Loucy (cell line): ENCODE measurements around the gene TGFB3.

Experiments
- H2AFZ ChIP-seq: fragments of 200-600 bp; sonication (generic); 2 replicates; pipeline ENCODE4 v1.6.0; 2016; ENCODE audit warnings: antibody characterized with exemption, mild to moderate bottlenecking, low read length, moderate library complexity
- H3F3A ChIP-seq: fragments of 200-600 bp; 2 replicates; pipeline ENCODE4 v1.6.0; 2016; ENCODE audit warnings: antibody characterized with exemption, low read depth, mild to moderate bottlenecking
- H3K27me3 ChIP-seq: fragments of 200-600 bp; sonication (generic); 2 replicates; pipeline ENCODE4 v1.6.1; 2014; ENCODE audit warnings: low read length, mild to moderate bottlenecking; ENCODE audit not compliant: insufficient read depth, poor library complexity, severe bottlenecking
- H3K36me3 ChIP-seq: fragments of 200-600 bp; sonication (generic); 2 replicates; pipeline ENCODE4 v1.6.1; 2016; ENCODE audit warnings: low read length; ENCODE audit not compliant: insufficient read depth
- H3K4me1 ChIP-seq: fragments of 200-600 bp; sonication (generic); 2 replicates; pipeline ENCODE4 v1.5.1; 2014; ENCODE audit warnings: low read length, mild to moderate bottlenecking; ENCODE audit not compliant: insufficient read depth, poor library complexity, severe bottlenecking
- H3K4me2 ChIP-seq: fragments of 200-600 bp; sonication (generic); 2 replicates; pipeline ENCODE4 v1.6.0; 2014; ENCODE audit warnings: antibody characterized with exemption, low read length, low read depth, mild to moderate bottlenecking; ENCODE audit not compliant: poor library complexity, severe bottlenecking
- H3K4me3 ChIP-seq: fragments of 200-600 bp; sonication (generic); 2 replicates; pipeline ENCODE4 v1.5.1; 2014; ENCODE audit warnings: low read length, mild to moderate bottlenecking, mixed read lengths; ENCODE audit not compliant: poor library complexity, severe bottlenecking
- H3K79me2 ChIP-seq: fragments of 200-600 bp; sonication (generic); 2 replicates; pipeline ENCODE4 v1.6.1; 2014; ENCODE audit warnings: low read length; ENCODE audit not compliant: insufficient read depth
- H3K9ac ChIP-seq: fragments of 200-600 bp; sonication (generic); 2 replicates; pipeline ENCODE4 v1.6.0; 2014; ENCODE audit warnings: mild to moderate bottlenecking, low read depth, low read length, moderate library complexity; ENCODE audit not compliant: poor library complexity, severe bottlenecking
- H3K9me2 ChIP-seq: fragments of 200-600 bp; sonication (generic); replicated peaks from 2 replicates; pipeline ENCODE4 v1.6.1; 2016; ENCODE audit warnings: low read depth, low read length, mixed read lengths
- H3K9me3 ChIP-seq: fragments of 200-600 bp; sonication (generic); 2 replicates; pipeline ENCODE4 v1.6.1; 2014; ENCODE audit warnings: mild to moderate bottlenecking, antibody characterized with exemption, low read length, low read depth; ENCODE audit not compliant: insufficient read depth
- H4K20me1 ChIP-seq: fragments of 200-600 bp; sonication (generic); 2 replicates; pipeline ENCODE4 v1.6.0; 2014; ENCODE audit warnings: antibody characterized with exemption, low read length, mild to moderate bottlenecking; ENCODE audit not compliant: insufficient read depth, poor library complexity, severe bottlenecking
- CTCF ChIP-seq: fragments of 200-600 bp; sonication (generic); conservative IDR thresholded peaks from 2 replicates; pipeline ENCODE4 v1.5.1; 2014; ENCODE audit warnings: mild to moderate bottlenecking, antibody characterized with exemption, low read length
- EZH2phosphoT487 ChIP-seq: fragments of 200-600 bp; IDR thresholded peaks from 2 replicates; pipeline ENCODE4 v1.6.1; 2018; ENCODE audit warnings: antibody characterized with exemption, mild to moderate bottlenecking, moderate library complexity, borderline replicate concordance

TGFB3 gene

DNA sequence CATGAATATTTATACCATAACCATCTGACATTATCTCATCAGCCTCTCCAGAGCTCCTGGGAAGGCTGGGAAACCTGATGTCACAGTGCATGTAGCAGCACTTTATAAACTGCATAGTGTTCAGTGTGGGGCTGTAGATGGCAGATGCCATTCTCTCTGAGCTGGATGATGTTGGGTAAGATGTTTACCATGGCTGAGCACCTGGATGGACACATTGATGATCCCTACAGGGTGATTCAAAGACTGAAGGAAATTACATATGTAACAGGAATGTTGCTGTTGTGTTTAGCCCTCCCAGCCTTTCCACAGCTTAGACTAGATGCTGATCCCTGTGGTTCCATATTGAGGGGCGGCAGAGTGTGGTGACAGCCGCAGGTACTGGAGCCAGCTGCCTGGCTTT lies 41.2 kb upstream of the TGFB3 start:
- Histone ChIP-seq H3K79me2 (no peaks in the 10 kb centered on the region), H3F3A (no peaks in the 10 kb centered on the region), H3K4me1 (no peaks in the 10 kb centered on the region), H2AFZ (no peak overlapping the region), H3K9me2 (no peaks in the 10 kb centered on the region), H3K27me3 (no peaks in the 10 kb centered on the region), H3K9ac (no peak overlapping the region), H3K9me3 (peaks cover 4% of the 10 kb centered on the region; the same call in 1 of the 2 replicates), H4K20me1 (no peaks in the 10 kb centered on the region), H3K4me3 (no peak overlapping the region), H3K4me2 (no peak overlapping the region), H3K36me3 (no peaks in the 10 kb centered on the region; the same call in 1 of the 2 replicates)
- TF ChIP-seq CTCF, result no peak
- TF ChIP-seq EZH2phosphoT487, result no peak

GRCh38 chr14:76019676-76020075 lies 37.9 kb upstream of the TGFB3 start:
- H3K9me2 ChIP-seq, result no peaks in the 10 kb centered on the region
- H3K79me2 ChIP-seq, result no peaks in the 10 kb centered on the region
- H2AFZ ChIP-seq, result no peak overlapping the region
- peaks cover 5% of the 10 kb centered on the region for H3K4me1 ChIP-seq
- no peaks in the 10 kb centered on the region for H3F3A ChIP-seq
- TF ChIP-seq CTCF (no peak), EZH2phosphoT487 (no peak)
- no peak overlapping the region for H3K9ac ChIP-seq
- H3K36me3 ChIP-seq, result no peaks in the 10 kb centered on the region; the same call in 1 of the 2 replicates
- H3K27me3 ChIP-seq, result no peaks in the 10 kb centered on the region
- peaks cover 4% of the 10 kb centered on the region; the same call in 1 of the 2 replicates for H3K9me3 ChIP-seq
- no peak overlapping the region for H3K4me2 ChIP-seq
- H4K20me1 ChIP-seq, result no peaks in the 10 kb centered on the region
- no peak overlapping the region for H3K4me3 ChIP-seq

GRCh38 chr14:76015668-76016067 lies 33.9 kb upstream of the TGFB3 start:
- H3F3A ChIP-seq, result no peaks in the 10 kb centered on the region
- H3K36me3 ChIP-seq, result no peaks in the 10 kb centered on the region
- H3K4me2 ChIP-seq, result no peak overlapping the region

More at GRCh38 chr14:76015668-76016067, 33.9 kb upstream of the TGFB3 start:
- H3K4me3 ChIP-seq, result no peak overlapping the region
- no peaks in the 10 kb centered on the region for H3K9me2 ChIP-seq
- no peak overlapping the region for H3K9ac ChIP-seq
- peaks cover 5% of the 10 kb centered on the region for H3K4me1 ChIP-seq
- H2AFZ ChIP-seq, result no peak overlapping the region
- no peaks in the 10 kb centered on the region for H3K79me2 ChIP-seq
- no peaks in the 10 kb centered on the region for H3K27me3 ChIP-seq
- no peaks in the 10 kb centered on the region for H4K20me1 ChIP-seq
- peaks cover 4% of the 10 kb centered on the region; the same call in 1 of the 2 replicates for H3K9me3 ChIP-seq
- TF ChIP-seq CTCF (no peak), EZH2phosphoT487 (no peak)
